ENCODE data around the gene C16orf74. TPM values are rescaled to one million over a fixed set of nuclear protein-coding genes. Genes with fewer than 3 reads are reported as not detected.
A peak's percentile ranks its signal among the peaks of the same experiment; 100 is the strongest.

The C16orf74 gene
- total and polyA plus RNA-seq, 2 donors: 1.5 to 6.4 TPM

DNA sequence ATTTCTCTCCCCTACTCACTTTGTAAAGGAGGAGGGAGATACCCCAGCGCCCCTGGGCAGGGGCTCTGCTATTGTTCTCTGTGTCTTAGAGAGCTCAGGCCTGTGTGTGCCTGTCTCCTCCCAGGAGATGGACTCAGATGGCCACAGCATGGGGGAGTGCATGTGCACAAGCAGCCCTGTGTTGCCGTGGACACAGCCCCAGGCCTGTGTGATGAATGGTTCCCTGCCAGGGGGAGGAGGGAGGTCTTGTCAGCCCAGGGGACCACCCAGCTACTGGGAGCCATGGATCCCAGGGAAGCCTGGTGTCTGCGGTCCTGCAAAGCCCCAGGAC, 88.4 kb downstream of the C16orf74 start:
- Histone ChIP-seq H3K27ac (ENCODE audit: low read depth in 1 of 2, low read length in 1 of 2) (no peak overlapping the region), H3K9me3 (ENCODE audit: control insufficient read depth in 2 of 2, insufficient read depth in 1 of 2, low read length in 1 of 2) (no peaks in the 10 kb centered on the region), H3K4me1 (ENCODE audit: control insufficient read depth in 2 of 2, insufficient read depth in 2 of 2, low read length in 2 of 2) (peaks cover 0 to 2% of the 10 kb centered on the region in 2 donors), H3K4me3 (ENCODE audit: low read length in 2 of 2) (no peak overlapping the region), H3K27me3 (ENCODE audit: control insufficient read depth in 2 of 2, insufficient read depth in 1 of 2, low read length in 1 of 2) (no peaks in the 10 kb centered on the region), H3K36me3 (ENCODE audit: control insufficient read depth in 2 of 2, insufficient read depth in 2 of 2, low read length in 1 of 2) (peaks cover 94 to 97% of the 10 kb centered on the region in 2 donors)
- 98% methylated on average over 3 of the region's 3 CpGs for WGBS
- DNase-seq (ENCODE audit: low read depth in 6 of 9, low spot score in 9 of 9): no peak

- no peak for DNase-seq (ENCODE audit: low read depth in 6 of 9, low spot score in 9 of 9)
- Histone ChIP-seq H3K4me3 (ENCODE audit: low read length in 2 of 2) (no peak overlapping the region), H3K27me3 (ENCODE audit: control insufficient read depth in 2 of 2, insufficient read depth in 1 of 2, low read length in 1 of 2) (no peaks in the 10 kb centered on the region), H3K36me3 (ENCODE audit: control insufficient read depth in 2 of 2, insufficient read depth in 2 of 2, low read length in 1 of 2) (peaks cover 94 to 97% of the 10 kb centered on the region in 2 donors), H3K4me1 (ENCODE audit: control insufficient read depth in 2 of 2, insufficient read depth in 2 of 2, low read length in 2 of 2) (peaks cover 0 to 2% of the 10 kb centered on the region in 2 donors), H3K9me3 (ENCODE audit: control insufficient read depth in 2 of 2, insufficient read depth in 1 of 2, low read length in 1 of 2) (no peaks in the 10 kb centered on the region), H3K27ac (ENCODE audit: low read depth in 1 of 2, low read length in 1 of 2) (no peak overlapping the region)
- 97% methylated on average over 26 of the region's 26 CpGs for WGBS
These were observed 89.0 kb downstream of the C16orf74 start for GRCh38 chr16:85661740-85662481.

DNA sequence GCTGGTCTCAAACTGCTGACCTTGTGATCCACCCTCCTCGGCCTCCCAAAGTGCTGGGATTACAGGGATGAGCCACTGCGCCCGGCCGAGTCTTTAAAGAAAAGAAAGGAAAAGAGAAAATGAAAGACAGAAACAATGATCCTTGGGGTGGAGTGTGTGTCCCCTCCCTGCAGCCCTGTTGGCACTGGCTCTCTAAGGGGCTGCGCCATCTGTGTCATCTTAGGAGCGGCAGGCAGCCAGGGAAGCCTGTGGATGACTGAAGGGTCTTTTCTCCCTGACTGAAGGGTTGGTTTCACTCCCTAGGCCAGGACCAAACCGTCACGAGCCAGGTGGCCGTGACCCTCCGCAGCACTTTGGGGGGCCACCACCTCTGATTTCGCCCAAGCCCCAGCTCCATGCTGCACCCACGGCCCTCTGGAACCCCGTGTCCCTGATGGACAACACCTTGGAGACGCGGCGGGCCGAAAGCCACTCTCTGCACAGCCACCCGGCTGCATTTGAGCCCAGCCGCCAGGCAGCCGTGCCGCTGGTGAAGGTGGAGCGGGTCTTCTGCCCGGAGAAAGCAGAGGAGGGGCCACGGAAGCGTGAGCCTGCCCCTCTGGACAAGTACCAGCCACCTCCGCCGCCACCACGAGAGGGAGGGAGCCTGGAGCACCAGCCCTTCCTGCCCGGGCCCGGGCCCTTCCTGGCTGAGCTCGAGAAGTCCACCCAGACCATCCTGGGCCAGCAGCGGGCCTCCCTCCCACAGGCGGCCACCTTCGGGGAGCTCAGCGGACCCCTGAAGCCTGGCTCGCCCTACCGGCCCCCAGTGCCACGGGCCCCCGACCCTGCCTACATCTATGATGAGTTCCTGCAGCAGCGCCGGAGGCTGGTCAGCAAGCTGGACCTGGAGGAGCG, 89.8 kb downstream of the C16orf74 start:
- H3K4me1 ChIP-seq (ENCODE audit: control insufficient read depth in 2 of 2, insufficient read depth in 2 of 2, low read length in 2 of 2): peaks cover 0 to 2% of the 10 kb centered on the region in 2 donors
- 98% methylated on average over 42 of the region's 42 CpGs for WGBS
- no peaks in the 10 kb centered on the region for H3K27me3 ChIP-seq (ENCODE audit: control insufficient read depth in 2 of 2, insufficient read depth in 1 of 2, low read length in 1 of 2)
- peaks cover 94 to 97% of the 10 kb centered on the region in 2 donors for H3K36me3 ChIP-seq (ENCODE audit: control insufficient read depth in 2 of 2, insufficient read depth in 2 of 2, low read length in 1 of 2)
- no peak for DNase-seq (ENCODE audit: low read depth in 6 of 9, low spot score in 9 of 9)
- H3K27ac ChIP-seq (ENCODE audit: low read depth in 1 of 2, low read length in 1 of 2): no peak overlapping the region
- H3K4me3 ChIP-seq (ENCODE audit: low read length in 2 of 2): no peak overlapping the region
- no peaks in the 10 kb centered on the region for H3K9me3 ChIP-seq (ENCODE audit: control insufficient read depth in 2 of 2, insufficient read depth in 1 of 2, low read length in 1 of 2)

GRCh38 chr16:85659805-85660511, 90.9 kb downstream of the C16orf74 start:
- 85% methylated on average over 12 of the region's 12 CpGs for WGBS

DNA sequence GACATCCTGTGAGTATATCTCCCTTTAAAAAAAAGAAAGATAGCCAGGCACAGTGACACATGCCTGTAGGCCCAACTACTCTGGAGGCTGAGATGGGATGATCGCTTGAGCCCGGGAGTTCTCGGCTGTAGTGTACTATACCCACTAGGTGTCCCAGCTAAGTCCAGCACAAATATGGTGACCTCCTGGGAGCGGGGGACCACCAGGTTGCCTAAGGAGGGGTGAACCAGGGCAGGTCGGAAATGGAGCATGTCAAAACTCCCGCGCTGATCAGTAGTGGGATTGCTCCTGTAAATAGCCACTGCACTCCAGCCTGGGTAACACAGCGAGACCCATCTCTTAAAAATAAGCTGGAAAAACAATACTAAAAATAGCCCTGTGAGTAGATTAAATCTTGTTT, 91.6 kb downstream of the C16orf74 start:
- no peaks in the 10 kb centered on the region for H3K27me3 ChIP-seq (ENCODE audit: control insufficient read depth in 2 of 2, insufficient read depth in 1 of 2, low read length in 1 of 2)
- H3K36me3 ChIP-seq (ENCODE audit: control insufficient read depth in 2 of 2, insufficient read depth in 2 of 2, low read length in 1 of 2): peaks cover 94 to 97% of the 10 kb centered on the region in 2 donors
- WGBS: 98% methylated on average over 8 of the region's 8 CpGs
- peaks cover 0 to 2% of the 10 kb centered on the region in 2 donors for H3K4me1 ChIP-seq (ENCODE audit: control insufficient read depth in 2 of 2, insufficient read depth in 2 of 2, low read length in 2 of 2)
- no peak for DNase-seq (ENCODE audit: low read depth in 6 of 9, low spot score in 9 of 9)
- no peak overlapping the region for H3K27ac ChIP-seq (ENCODE audit: low read depth in 1 of 2, low read length in 1 of 2)
- H3K9me3 ChIP-seq (ENCODE audit: control insufficient read depth in 2 of 2, insufficient read depth in 1 of 2, low read length in 1 of 2): no peaks in the 10 kb centered on the region
- no peak overlapping the region for H3K4me3 ChIP-seq (ENCODE audit: low read length in 2 of 2)

More at GRCh38 chr16:85659805-85660511, 90.9 kb downstream of the C16orf74 start:
- no peaks in the 10 kb centered on the region for H3K9me3 ChIP-seq (ENCODE audit: control insufficient read depth in 2 of 2, insufficient read depth in 1 of 2, low read length in 1 of 2)
- H3K36me3 ChIP-seq (ENCODE audit: control insufficient read depth in 2 of 2, insufficient read depth in 2 of 2, low read length in 1 of 2): peaks cover 94 to 97% of the 10 kb centered on the region in 2 donors
- DNase-seq (ENCODE audit: low read depth in 6 of 9, low spot score in 9 of 9): peak in 7 of 9 donors; percentile 13 to 61 (median 33)
- peaks cover 0 to 2% of the 10 kb centered on the region in 2 donors for H3K4me1 ChIP-seq (ENCODE audit: control insufficient read depth in 2 of 2, insufficient read depth in 2 of 2, low read length in 2 of 2)
- no peak overlapping the region for H3K27ac ChIP-seq (ENCODE audit: low read depth in 1 of 2, low read length in 1 of 2)
- no peaks in the 10 kb centered on the region for H3K27me3 ChIP-seq (ENCODE audit: control insufficient read depth in 2 of 2, insufficient read depth in 1 of 2, low read length in 1 of 2)
- no peak overlapping the region for H3K4me3 ChIP-seq (ENCODE audit: low read length in 2 of 2)

DNA sequence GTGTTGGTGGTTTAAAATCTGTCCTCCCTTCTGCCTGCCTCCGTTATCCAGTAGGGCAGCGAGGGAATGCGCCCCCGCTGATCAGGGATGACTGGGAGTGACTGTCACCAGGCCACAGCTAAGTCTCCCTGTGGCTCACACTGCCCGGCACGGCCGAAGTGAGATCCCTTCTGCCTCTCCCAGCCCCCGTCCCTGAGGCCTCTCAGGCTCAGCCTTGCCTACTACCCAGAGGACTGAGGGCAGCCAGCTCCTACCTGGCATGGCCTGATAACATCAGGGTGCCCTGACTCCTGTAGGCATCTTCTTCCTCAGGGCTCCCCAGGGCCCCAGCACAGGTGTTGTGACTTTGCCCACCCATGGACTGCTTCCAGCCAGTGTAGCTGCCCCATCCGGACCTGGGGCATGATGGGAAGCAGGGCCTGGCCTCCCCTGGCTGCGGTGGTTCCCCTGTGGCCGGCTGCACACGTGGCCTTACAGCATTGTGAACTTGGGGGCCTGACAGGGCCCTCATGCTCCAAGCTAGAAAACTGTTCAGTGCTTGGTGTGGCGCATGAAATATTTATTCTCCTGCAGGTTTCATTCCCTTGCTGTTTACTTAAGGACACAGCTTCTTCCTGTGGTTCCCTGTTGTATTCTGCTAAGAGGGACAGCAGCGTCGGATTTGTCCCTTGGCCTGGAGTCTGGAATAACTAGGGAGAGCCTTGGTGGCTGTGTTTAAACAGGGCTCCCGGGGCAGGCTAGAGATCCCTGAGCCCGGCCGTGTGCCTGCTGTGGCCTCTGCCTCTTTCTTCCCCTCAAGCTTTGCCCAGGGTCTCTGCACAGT, 92.2 kb downstream of the C16orf74 start:
- 97% methylated on average over 18 of the region's 18 CpGs for WGBS
- H3K4me1 ChIP-seq (ENCODE audit: control insufficient read depth in 2 of 2, insufficient read depth in 2 of 2, low read length in 2 of 2): peaks cover 0 to 2% of the 10 kb centered on the region in 2 donors
- H3K27me3 ChIP-seq (ENCODE audit: control insufficient read depth in 2 of 2, insufficient read depth in 1 of 2, low read length in 1 of 2): no peaks in the 10 kb centered on the region
- no peaks in the 10 kb centered on the region for H3K9me3 ChIP-seq (ENCODE audit: control insufficient read depth in 2 of 2, insufficient read depth in 1 of 2, low read length in 1 of 2)
- no peak for DNase-seq (ENCODE audit: low read depth in 6 of 9, low spot score in 9 of 9)
- peaks cover 94 to 97% of the 10 kb centered on the region in 2 donors for H3K36me3 ChIP-seq (ENCODE audit: control insufficient read depth in 2 of 2, insufficient read depth in 2 of 2, low read length in 1 of 2)
- H3K27ac ChIP-seq (ENCODE audit: low read depth in 1 of 2, low read length in 1 of 2): no peak overlapping the region
- H3K4me3 ChIP-seq (ENCODE audit: low read length in 2 of 2): no peak overlapping the region

DNA sequence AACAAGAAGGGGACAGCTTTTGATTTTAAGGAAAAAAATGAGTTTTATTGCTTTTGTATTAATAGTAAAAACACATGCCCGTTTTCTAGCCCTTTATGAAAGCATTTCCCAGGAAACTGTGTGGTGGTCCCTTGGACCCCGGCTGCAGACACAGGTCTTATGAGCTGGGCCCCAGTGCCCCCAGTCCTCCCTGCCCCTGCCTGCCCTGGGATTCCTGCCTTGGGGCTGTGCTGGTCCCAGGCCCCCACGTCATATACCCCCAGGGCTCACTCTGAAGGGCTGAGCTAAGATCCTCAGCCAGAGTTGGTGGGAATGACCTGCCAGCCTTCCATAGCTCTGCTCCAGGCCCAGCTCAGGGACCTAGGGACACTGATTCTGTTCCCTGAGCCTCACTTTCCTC, 92.9 kb downstream of the C16orf74 start:
- no peak for DNase-seq (ENCODE audit: low read depth in 6 of 9, low spot score in 9 of 9)
- Histone ChIP-seq H3K27ac (ENCODE audit: low read depth in 1 of 2, low read length in 1 of 2) (no peak overlapping the region), H3K4me1 (ENCODE audit: control insufficient read depth in 2 of 2, insufficient read depth in 2 of 2, low read length in 2 of 2) (peaks cover 0 to 2% of the 10 kb centered on the region in 2 donors), H3K9me3 (ENCODE audit: control insufficient read depth in 2 of 2, insufficient read depth in 1 of 2, low read length in 1 of 2) (no peaks in the 10 kb centered on the region), H3K27me3 (ENCODE audit: control insufficient read depth in 2 of 2, insufficient read depth in 1 of 2, low read length in 1 of 2) (no peaks in the 10 kb centered on the region), H3K4me3 (ENCODE audit: low read length in 2 of 2) (no peak overlapping the region), H3K36me3 (ENCODE audit: control insufficient read depth in 2 of 2, insufficient read depth in 2 of 2, low read length in 1 of 2) (peaks cover 94 to 96% of the 10 kb centered on the region in 2 donors)
- 97% methylated on average over 3 of the region's 3 CpGs for WGBS

Data from thymus (tissue), 11 donors.